Left hindlimb (tissue), 1 donor: ENCODE results near the gene RAP1GAP.

ENCODE experiments used
- DNase-seq: peaks from one replicate; pipeline ENCODE4 v3.0.0-alpha.2; 2018

Gene RAP1GAP

GRCh38 chr1:21661886-21662285 is 7.3 kb downstream of the RAP1GAP start:
- no peak for DNase-seq

- no peak for DNase-seq
Observed at GRCh38 chr1:21659924-21660326, 9.2 kb downstream of the RAP1GAP start.

GRCh38 chr1:21659099-21659923 is 9.8 kb downstream of the RAP1GAP start:
- DNase-seq, result peak; percentile 84

GRCh38 chr1:21657456-21658190 is 11.5 kb downstream of the RAP1GAP start:
- no peak for DNase-seq

GRCh38 chr1:21655748-21656147 is 13.4 kb downstream of the RAP1GAP start:
- no peak for DNase-seq

GRCh38 chr1:21655259-21655658 is 13.9 kb downstream of the RAP1GAP start:
- no peak for DNase-seq

- no peak for DNase-seq
Observed at GRCh38 chr1:21654209-21654608, 14.9 kb downstream of the RAP1GAP start.

GRCh38 chr1:21653744-21654100 is 15.4 kb downstream of the RAP1GAP start:
- no peak for DNase-seq

- no peak for DNase-seq
Observed at GRCh38 chr1:21652937-21653743, 16.0 kb downstream of the RAP1GAP start.

- no peak for DNase-seq
Observed at GRCh38 chr1:21652101-21652936, 16.8 kb downstream of the RAP1GAP start.

GRCh38 chr1:21651214-21652042 is 17.7 kb downstream of the RAP1GAP start:
- DNase-seq, result peak; percentile 81

GRCh38 chr1:21650400-21650799 is 18.8 kb downstream of the RAP1GAP start:
- DNase-seq, result no peak

GRCh38 chr1:21649315-21649714 is 19.8 kb downstream of the RAP1GAP start:
- DNase-seq, result no peak

GRCh38 chr1:21648791-21649190 is 20.4 kb downstream of the RAP1GAP start:
- no peak for DNase-seq

- no peak for DNase-seq
Observed at GRCh38 chr1:21648352-21648730, 20.8 kb downstream of the RAP1GAP start.

- no peak for DNase-seq
Observed at GRCh38 chr1:21647431-21648351, 21.5 kb downstream of the RAP1GAP start.

GRCh38 chr1:21645550-21645949 is 23.6 kb downstream of the RAP1GAP start:
- DNase-seq, result no peak

GRCh38 chr1:21644906-21645305 is 24.3 kb downstream of the RAP1GAP start:
- DNase-seq, result no peak

GRCh38 chr1:21644348-21644747 is 24.8 kb downstream of the RAP1GAP start:
- DNase-seq, result no peak

GRCh38 chr1:21643624-21644023 is 25.5 kb downstream of the RAP1GAP start:
- no peak for DNase-seq
